T-helper 2 cell treated with Interferon-gamma antibody and Interleukin-4, amounts not matched to agents 5 μg/mL and 100 μg/mL, for 36 hours (primary cell): ENCODE results near the gene MAGI1.
"Not testable (repeated sequence)": the region's sequence is repeated elsewhere in the genome, so short reads cannot be mapped to it uniquely, and the experiment has no call there.

Source experiments
- DNase-seq: peaks from one replicate; pipeline ENCODE4 v3.0.0; 2021; ENCODE audit warnings: low spot score
- H3K27ac Mint-ChIP-seq: one replicate; pipeline ENCODE4 v1.8.0; 2021; ENCODE audit warnings: mild to moderate bottlenecking, mixed read lengths
- H3K27me3 Mint-ChIP-seq: one replicate; pipeline ENCODE4 v1.8.0; 2021; ENCODE audit warnings: low read depth, mixed read lengths
- H3K36me3 Mint-ChIP-seq: one replicate; pipeline ENCODE4 v1.8.0; 2021; ENCODE audit warnings: low read depth, mixed read lengths
- H3K4me1 Mint-ChIP-seq: one replicate; pipeline ENCODE4 v1.8.0; 2021; ENCODE audit warnings: low read depth, mixed read lengths
- H3K4me3 Mint-ChIP-seq: one replicate; pipeline ENCODE4 v1.8.0; 2022; ENCODE audit warnings: mild to moderate bottlenecking, moderate library complexity, mixed read lengths
- H3K9me3 Mint-ChIP-seq: one replicate; pipeline ENCODE4 v1.8.0; 2021; ENCODE audit warnings: mixed read lengths

Gene MAGI1

DNA sequence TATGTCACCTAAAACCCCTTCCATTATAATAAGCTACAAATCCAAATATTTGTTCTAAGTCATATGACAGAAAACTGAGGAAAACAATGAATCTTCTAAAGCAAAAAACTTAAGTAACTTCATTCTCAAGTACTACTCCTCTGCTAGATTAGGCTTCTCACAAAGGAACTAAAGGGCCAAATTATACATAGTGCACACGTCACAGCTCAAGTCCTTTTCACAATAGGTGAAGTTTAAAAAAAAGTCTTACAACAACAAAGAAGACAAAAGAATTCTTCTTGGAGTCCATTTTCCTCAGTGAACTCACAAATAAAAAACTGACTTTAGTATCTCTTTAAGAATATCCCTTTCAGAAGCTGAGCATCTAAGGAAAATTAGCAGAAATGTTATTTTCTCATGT, 479.9 kb downstream of the MAGI1 start:
- no peaks in the 10 kb centered on the region for H3K27me3 Mint-ChIP-seq
- no peaks in the 10 kb centered on the region for H3K4me1 Mint-ChIP-seq
- DNase-seq, result no peak
- H3K4me3 Mint-ChIP-seq, result no peak overlapping the region
- H3K9me3 Mint-ChIP-seq, result no peaks in the 10 kb centered on the region
- no peak overlapping the region for H3K27ac Mint-ChIP-seq
- H3K36me3 Mint-ChIP-seq, result no peaks in the 10 kb centered on the region

DNA sequence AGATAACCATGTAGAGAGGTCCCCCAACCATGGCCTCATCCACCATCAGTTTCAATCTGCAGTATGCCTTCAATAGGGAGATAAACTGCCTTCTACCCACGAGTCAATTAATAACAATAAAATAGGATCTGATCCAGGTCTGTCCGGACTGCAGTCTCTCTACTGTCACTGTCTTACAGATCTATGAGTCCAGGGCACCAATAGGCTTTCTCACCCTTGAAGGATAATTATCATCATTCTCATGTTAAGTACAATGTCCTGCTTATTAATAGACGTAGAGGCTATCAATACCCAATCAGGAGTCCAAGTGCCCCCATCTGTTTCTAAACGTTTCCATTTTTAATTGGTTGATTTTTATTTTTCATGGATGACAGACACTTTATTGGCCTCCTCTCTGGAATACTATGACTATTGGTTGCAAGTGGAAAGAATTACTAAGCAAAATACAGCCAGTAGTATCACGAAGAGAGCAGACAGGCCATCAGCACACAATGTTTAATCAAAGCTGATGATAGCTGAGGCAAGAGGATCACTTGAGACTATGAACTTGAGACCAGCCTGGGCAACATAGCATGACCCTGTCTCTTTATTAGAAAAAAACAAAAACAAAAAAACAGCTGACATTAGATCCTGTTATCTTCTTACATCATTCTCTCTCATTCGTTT, 480.7 kb downstream of the MAGI1 start:
- H3K27me3 Mint-ChIP-seq, result no peaks in the 10 kb centered on the region
- no peak overlapping the region for H3K4me3 Mint-ChIP-seq
- no peak overlapping the region for H3K27ac Mint-ChIP-seq
- DNase-seq, result no peak
- H3K36me3 Mint-ChIP-seq, result no peaks in the 10 kb centered on the region
- no peaks in the 10 kb centered on the region for H3K4me1 Mint-ChIP-seq
- no peaks in the 10 kb centered on the region for H3K9me3 Mint-ChIP-seq

DNA sequence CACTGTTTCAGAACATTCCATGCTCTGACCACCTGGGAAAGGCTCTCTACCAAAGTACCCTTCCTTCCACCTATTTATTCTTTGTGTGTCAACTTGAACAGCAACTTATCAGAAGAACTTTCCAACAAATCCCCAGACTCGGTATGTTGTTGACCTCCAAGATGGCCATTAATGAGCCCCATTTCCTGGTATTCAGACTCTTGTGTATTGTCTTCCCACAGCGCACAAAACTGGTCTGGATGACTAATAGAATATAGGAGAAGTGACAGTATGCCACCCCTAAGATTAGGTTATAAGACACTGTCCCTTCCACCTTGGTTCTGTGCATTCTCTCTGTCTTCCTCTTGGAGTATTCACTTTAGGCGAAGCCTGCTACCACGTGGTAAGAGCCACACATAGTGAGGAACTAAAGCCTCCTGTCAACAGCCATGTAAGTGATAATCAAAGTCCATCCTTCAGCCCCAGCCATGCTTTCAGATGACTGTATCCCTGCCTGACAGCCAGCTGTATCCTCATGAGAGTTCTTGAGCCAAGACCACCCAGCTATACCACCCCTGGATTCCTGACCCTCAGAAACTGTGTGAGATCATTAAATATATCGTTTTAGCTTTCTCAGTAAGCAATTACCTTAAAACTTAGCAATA, 481.7 kb downstream of the MAGI1 start:
- Mint-ChIP-seq H3K27me3 (no peaks in the 10 kb centered on the region), H3K36me3 (no peaks in the 10 kb centered on the region), H3K4me1 (no peaks in the 10 kb centered on the region), H3K4me3 (no peak overlapping the region), H3K27ac (no peak overlapping the region), H3K9me3 (no peaks in the 10 kb centered on the region)
- no peak for DNase-seq

DNA sequence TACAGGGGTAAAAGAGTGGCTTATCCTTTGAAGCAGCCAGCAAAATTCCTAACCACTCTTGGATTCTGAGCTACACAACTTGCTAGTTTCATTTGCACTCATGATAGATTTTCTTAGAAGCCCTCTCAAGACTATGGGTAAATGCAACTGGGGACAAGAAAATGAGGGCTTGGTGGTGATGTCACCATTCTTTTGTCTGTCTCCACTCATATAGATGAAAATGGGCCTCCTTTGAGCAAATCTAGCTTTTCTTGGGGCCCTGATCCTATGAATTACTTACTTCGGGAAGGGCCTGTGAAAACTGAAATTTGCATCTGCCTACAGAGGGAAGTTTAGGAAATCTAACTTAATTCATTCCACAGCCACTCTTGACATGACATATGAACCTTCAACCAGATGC, 486.3 kb downstream of the MAGI1 start:
- no peaks in the 10 kb centered on the region for H3K36me3 Mint-ChIP-seq
- no peak overlapping the region for H3K27ac Mint-ChIP-seq
- no peak for DNase-seq
- H3K4me1 Mint-ChIP-seq, result no peaks in the 10 kb centered on the region
- H3K4me3 Mint-ChIP-seq, result no peak overlapping the region
- H3K27me3 Mint-ChIP-seq, result peaks cover 6% of the 10 kb centered on the region
- H3K9me3 Mint-ChIP-seq, result no peaks in the 10 kb centered on the region

DNA sequence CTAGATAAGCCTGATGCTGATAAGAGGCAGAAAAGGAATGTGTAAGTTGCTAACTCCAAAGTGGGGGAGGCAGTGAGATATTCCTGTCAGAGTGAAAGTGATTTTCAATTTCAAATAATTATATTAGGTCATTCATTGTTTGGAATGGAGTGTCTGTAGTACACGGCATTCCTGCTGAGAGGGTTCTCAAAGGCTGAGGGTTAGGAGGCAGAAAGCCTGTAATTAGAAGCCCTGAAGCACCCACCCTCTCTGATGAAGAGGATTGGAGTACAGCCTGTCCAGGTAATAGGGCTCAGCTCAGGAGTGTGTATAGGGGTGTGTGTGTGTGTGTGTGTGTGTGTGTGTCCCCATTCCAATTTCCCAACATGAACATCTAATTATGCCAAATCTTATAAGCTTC, 486.8 kb downstream of the MAGI1 start:
- Mint-ChIP-seq H3K36me3 (no peaks in the 10 kb centered on the region), H3K27ac (no peak overlapping the region), H3K9me3 (no peaks in the 10 kb centered on the region), H3K4me1 (no peaks in the 10 kb centered on the region), H3K4me3 (no peak overlapping the region), H3K27me3 (peaks cover 6% of the 10 kb centered on the region)
- DNase-seq, result no peak

DNA sequence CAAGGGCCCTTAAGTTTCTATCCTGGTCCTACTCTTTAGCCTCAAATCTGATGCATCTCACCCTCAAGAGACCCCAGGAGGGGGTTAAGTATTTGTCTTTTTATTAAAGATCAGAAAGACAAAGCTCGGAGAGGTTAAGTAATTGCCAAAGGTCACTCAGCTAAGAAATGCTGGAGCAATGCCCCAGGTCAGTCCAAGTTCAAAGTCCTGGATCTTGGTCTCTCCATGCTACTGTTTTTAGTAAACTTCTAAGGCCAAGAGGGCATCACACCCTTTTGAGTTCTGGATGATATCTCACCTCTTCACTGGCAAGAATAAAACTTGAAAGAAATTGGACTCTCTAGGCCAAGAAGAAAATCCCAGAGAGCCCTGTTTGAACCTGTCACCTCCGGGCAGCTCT, 488.6 kb downstream of the MAGI1 start:
- Mint-ChIP-seq H3K27ac (no peak overlapping the region), H3K9me3 (no peaks in the 10 kb centered on the region), H3K36me3 (no peaks in the 10 kb centered on the region), H3K4me3 (no peak overlapping the region), H3K4me1 (no peaks in the 10 kb centered on the region), H3K27me3 (peaks cover 6% of the 10 kb centered on the region)
- no peak for DNase-seq

DNA sequence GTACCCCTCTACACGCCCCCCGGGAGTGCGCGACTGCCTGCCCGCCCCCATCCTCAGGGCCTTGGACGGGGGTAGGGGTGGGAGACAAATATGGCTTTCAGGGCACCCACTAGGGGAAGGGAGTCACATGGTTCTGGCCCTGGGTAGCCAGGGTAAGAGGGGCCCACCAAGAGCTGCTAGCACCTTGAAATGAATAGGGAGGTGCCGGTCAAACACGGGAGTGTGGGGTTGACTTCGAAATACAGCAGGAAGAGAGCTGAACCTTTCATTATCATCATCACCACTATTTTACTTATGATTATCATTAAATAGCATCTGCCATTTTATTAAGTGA, 489.1 kb downstream of the MAGI1 start:
- H3K36me3 Mint-ChIP-seq, result no peaks in the 10 kb centered on the region
- H3K4me1 Mint-ChIP-seq, result no peaks in the 10 kb centered on the region
- peaks cover 6% of the 10 kb centered on the region for H3K27me3 Mint-ChIP-seq
- no peaks in the 10 kb centered on the region for H3K9me3 Mint-ChIP-seq
- no peak overlapping the region for H3K27ac Mint-ChIP-seq
- DNase-seq, result no peak
- H3K4me3 Mint-ChIP-seq, result no peak overlapping the region

DNA sequence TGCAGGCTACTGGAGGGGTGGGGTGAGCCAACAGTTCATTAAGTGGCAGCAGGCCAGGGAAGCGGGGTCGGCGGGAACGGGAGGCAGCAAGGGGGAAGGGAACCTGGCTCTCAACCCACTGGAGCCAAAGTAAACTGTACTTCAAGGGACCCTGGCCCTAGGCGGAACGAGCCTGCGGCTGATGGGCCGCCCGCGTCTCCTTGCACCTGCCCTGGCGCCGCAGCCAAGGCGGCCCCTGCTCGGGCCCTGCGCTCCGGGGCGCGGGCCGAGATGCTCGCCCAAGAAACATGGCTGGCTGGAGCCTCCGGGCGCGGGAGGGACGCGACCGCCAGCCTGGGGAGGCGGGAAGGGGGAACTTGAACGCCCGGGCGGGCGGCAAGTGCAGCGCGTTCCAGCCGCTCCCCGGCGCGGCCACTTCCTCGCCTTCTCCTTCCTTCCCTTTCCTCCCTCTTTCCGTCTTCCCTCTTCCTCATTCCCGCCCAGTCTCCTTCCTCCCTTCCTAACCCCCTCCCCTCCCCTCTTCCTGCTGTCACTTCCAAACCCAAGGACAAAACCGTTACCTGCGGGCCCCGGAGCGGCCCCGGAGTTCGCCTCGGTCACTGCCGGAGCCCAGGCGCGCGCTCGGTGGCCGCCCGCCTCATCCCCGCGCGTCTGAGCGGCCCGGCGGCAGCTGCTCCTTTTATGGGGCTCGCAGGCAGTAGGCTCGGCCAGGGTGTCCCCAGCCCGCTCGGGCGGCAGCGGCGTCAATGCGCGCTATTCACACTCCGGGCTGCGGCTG, 489.7 kb downstream of the MAGI1 start:
- H3K4me3 Mint-ChIP-seq, result no peak overlapping the region
- peaks cover 6% of the 10 kb centered on the region for H3K27me3 Mint-ChIP-seq
- no peaks in the 10 kb centered on the region for H3K36me3 Mint-ChIP-seq

DNA sequence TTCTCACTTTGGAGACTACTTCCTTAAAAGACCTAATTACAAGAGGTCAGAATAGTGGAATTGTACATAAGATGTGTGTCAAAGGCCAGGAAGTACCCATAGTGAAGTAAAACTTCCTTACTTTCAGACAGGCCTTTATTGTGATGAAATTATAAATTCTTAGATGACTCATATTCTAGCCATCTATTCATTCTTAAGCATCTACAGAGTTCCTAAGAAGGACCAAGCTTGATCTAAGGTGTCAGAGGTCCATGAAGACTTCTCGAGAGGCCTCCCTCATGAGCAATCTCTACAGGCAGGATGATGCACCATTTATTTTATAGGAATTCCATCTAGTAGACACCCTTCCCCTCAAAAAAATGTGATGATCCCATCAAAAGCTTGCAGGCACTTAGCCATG, 493.3 kb downstream of the MAGI1 start:
- Mint-ChIP-seq H3K36me3 (no peaks in the 10 kb centered on the region), H3K27me3 (peaks cover 6% of the 10 kb centered on the region), H3K4me3 (no peak overlapping the region), H3K9me3 (no peaks in the 10 kb centered on the region), H3K27ac (no peak overlapping the region), H3K4me1 (no peaks in the 10 kb centered on the region)
- DNase-seq, result no peak

More for the DNA sequence above, 489.7 kb downstream of the MAGI1 start:
- Mint-ChIP-seq H3K27ac (no peak overlapping the region), H3K9me3 (no peaks in the 10 kb centered on the region), H3K4me1 (no peaks in the 10 kb centered on the region)
- no peak for DNase-seq

DNA sequence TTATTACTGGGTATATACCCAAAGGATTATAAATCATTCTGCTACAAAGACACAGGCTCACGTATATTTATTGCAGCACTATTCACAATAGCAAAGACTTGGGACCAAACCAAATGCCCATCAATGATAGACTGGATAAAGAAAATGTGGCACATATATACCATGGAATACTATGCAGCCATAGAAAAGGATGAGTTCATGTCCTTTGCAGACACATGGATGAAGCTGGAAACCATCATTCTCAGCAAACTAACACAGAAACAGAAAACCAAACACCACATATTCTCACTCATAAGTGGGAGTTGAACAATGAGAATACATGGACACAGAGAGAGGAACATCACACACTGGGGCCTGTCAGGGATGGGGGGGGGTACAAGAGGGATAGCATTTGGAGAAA, 495.3 kb downstream of the MAGI1 start:
- not testable (repeated sequence) for H3K4me3 Mint-ChIP-seq, H3K27me3 Mint-ChIP-seq, H3K4me1 Mint-ChIP-seq, H3K9me3 Mint-ChIP-seq, DNase-seq, H3K27ac Mint-ChIP-seq, H3K36me3 Mint-ChIP-seq

DNA sequence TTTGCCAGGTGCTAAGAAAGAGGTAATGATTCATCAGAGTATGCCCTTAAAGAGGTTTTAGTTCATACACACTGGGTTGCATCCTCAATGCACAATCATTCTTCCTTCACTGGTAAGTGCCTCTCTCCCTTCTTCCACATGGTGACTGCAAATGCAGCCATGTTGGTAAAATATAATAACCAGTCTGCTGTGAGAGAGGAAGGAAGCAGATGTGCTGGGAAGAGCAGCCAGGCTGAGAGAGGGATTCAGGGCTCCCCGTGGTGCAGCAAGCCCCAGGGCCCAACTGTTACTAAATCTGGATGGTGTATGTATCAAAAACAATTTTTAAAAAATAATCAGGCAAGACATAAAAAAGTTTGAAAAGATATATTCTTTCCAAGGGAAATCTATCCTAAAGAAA, 498.1 kb downstream of the MAGI1 start:
- Mint-ChIP-seq H3K27me3 (no peaks in the 10 kb centered on the region), H3K27ac (no peak overlapping the region), H3K4me1 (no peaks in the 10 kb centered on the region), H3K36me3 (no peaks in the 10 kb centered on the region), H3K9me3 (no peaks in the 10 kb centered on the region), H3K4me3 (no peak overlapping the region)
- no peak for DNase-seq

DNA sequence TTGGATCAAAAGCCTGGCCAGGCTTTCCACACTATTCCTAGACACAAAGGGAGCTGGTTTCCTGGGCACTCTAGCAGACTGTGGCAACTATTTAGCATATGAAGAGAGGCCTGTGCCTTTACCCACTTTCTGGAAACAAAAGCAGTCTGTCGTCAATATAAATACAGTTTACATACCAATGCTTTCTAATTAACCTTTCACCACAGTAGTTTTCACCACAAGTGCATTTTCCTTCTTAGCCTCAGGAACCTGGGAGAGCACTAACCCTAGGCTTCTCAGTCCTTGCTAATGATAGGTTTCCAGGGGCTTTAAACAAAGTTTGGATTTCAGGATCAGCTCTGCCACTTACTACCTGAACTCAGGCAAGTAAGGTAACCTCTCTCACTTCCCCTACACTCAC, 499.1 kb downstream of the MAGI1 start:
- Mint-ChIP-seq H3K4me1 (no peaks in the 10 kb centered on the region), H3K27me3 (no peaks in the 10 kb centered on the region), H3K36me3 (no peaks in the 10 kb centered on the region), H3K27ac (no peak overlapping the region), H3K4me3 (no peak overlapping the region), H3K9me3 (no peaks in the 10 kb centered on the region)
- DNase-seq, result no peak

DNA sequence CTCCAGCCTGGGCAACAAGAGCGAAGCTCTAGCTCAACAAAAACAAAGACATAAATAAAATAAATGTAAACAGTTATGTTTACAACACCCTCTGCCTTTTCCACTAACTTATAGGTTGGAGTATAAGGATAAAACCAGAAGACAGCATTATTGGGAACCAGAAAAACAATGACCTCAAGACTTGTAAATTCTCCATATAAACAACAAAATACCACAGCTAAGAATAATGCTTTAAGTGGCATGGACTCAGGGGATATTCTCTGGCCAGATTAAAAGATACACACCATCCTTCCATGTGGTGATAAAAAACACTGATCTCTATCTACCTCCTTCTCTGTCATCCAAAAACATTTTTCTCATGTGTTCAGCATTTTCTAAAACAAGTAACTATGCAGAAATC, 500.6 kb downstream of the MAGI1 start:
- no peak overlapping the region for H3K4me3 Mint-ChIP-seq
- H3K27ac Mint-ChIP-seq, result no peak overlapping the region
- no peaks in the 10 kb centered on the region for H3K27me3 Mint-ChIP-seq
- DNase-seq, result no peak
- no peaks in the 10 kb centered on the region for H3K9me3 Mint-ChIP-seq
- no peaks in the 10 kb centered on the region for H3K36me3 Mint-ChIP-seq
- H3K4me1 Mint-ChIP-seq, result no peaks in the 10 kb centered on the region

DNA sequence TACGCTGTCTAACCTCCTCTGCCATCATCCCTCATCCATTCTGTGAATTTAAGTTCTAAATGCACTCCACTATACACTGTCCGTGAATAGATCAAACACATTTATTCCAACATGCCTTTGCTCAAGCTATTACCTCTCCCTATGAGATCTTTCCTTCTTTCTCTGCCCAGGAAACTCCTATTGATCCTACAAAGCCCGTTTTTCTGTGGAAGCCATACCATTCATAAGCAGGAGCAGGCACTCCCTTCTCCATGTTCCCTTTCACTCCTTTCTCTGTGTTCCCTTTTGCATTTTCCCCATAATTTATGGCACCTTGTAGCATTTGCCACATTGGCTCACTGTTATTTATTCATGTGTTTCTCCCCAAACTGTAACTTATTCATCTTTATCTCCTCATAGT, 501.6 kb downstream of the MAGI1 start:
- H3K27ac Mint-ChIP-seq, result no peak overlapping the region
- H3K4me3 Mint-ChIP-seq, result no peak overlapping the region
- DNase-seq, result no peak
- no peaks in the 10 kb centered on the region for H3K27me3 Mint-ChIP-seq
- no peaks in the 10 kb centered on the region for H3K36me3 Mint-ChIP-seq
- H3K4me1 Mint-ChIP-seq, result no peaks in the 10 kb centered on the region
- H3K9me3 Mint-ChIP-seq, result no peaks in the 10 kb centered on the region
